Stimulated activated CD8-positive, alpha-beta memory T cell treated with anti-CD3 and anti-CD28 coated beads, Interleukin-7, amount 100 ng/mL, for 1 hour (primary cell): ENCODE results near the gene TEX19.

Experiments
- DNase-seq, 2 donors: peaks; one replicate each; pipeline ENCODE4 v3.0.0-alpha.2; 2020; ENCODE audit warnings: low read depth in 2 of 2

TEX19 gene

GRCh38 chr17:82321947-82322466 is 37.0 kb upstream of the TEX19 start:
- DNase-seq, result no peak

GRCh38 chr17:82322526-82323453 is 36.3 kb upstream of the TEX19 start:
- DNase-seq, result no peak

GRCh38 chr17:82323514-82324234 is 35.4 kb upstream of the TEX19 start:
- no peak for DNase-seq

- DNase-seq, result no peak
These were observed 34.3 kb upstream of the TEX19 start for GRCh38 chr17:82324566-82325285.

- DNase-seq, result no peak
These were observed 33.5 kb upstream of the TEX19 start for GRCh38 chr17:82325286-82326180.

- no peak for DNase-seq
These were observed 31.8 kb upstream of the TEX19 start for GRCh38 chr17:82327289-82327688.

- DNase-seq, result no peak
These were observed 31.3 kb upstream of the TEX19 start for GRCh38 chr17:82327757-82328140.

GRCh38 chr17:82328141-82328993 is 30.7 kb upstream of the TEX19 start:
- no peak for DNase-seq

GRCh38 chr17:82328994-82329507 is 30.0 kb upstream of the TEX19 start:
- no peak for DNase-seq

GRCh38 chr17:82329683-82330321 is 29.2 kb upstream of the TEX19 start:
- DNase-seq, result no peak

- DNase-seq, result no peak
These were observed 28.5 kb upstream of the TEX19 start for GRCh38 chr17:82330322-82331239.

- DNase-seq, result no peak
These were observed 27.6 kb upstream of the TEX19 start for GRCh38 chr17:82331345-82331939.

- DNase-seq, result no peak
These were observed 26.3 kb upstream of the TEX19 start for GRCh38 chr17:82332669-82333278.

GRCh38 chr17:82333279-82334171 is 25.5 kb upstream of the TEX19 start, which contains the start of gene SECTM1:
TSS of gene SECTM1 (minus strand) at chr17:82333766. CDS start at chr17:82327240, 6,526 bp downstream.
- no peak for DNase-seq

GRCh38 chr17:82334204-82334621 is 24.8 kb upstream of the TEX19 start:
- DNase-seq, result no peak
